Stimulated activated naive CD8-positive, alpha-beta T cell treated with anti-CD3 and anti-CD28 coated beads, Interleukin-15, amount 100 ng/mL, for 72 hours (primary cell): ENCODE results near the gene PTEN.
"Not testable (repeated sequence)": the region's sequence is repeated elsewhere in the genome, so short reads cannot be mapped to it uniquely, and the experiment has no call there.

Experiments
- ATAC-seq: fragments of 150-1000 bp; cut with Tn5 transposase; 2 replicates; pipeline ENCODE4 v1.10.0; 2021; ENCODE audit warnings: mild to moderate bottlenecking, moderate library complexity
- DNase-seq, 2 donors: peaks; one replicate each; pipeline ENCODE4 v3.0.0; 2021 to 2022
- H3K27ac Mint-ChIP-seq, 2 donors: one replicate each; pipeline ENCODE4 v1.8.0; 2022; ENCODE audit warnings: mild to moderate bottlenecking in 2 of 2, mixed read lengths in 2 of 2, moderate library complexity in 2 of 2
- H3K27me3 Mint-ChIP-seq: one replicate; pipeline ENCODE4 v1.8.0; 2022; ENCODE audit warnings: mixed read lengths
- H3K4me1 Mint-ChIP-seq: one replicate; pipeline ENCODE4 v1.8.0; 2022; ENCODE audit warnings: mild to moderate bottlenecking, mixed read lengths
- H3K4me3 Mint-ChIP-seq, 2 donors: one replicate each; pipeline ENCODE4 v1.8.0; 2022; ENCODE audit warnings: mild to moderate bottlenecking in 2 of 2, mixed read lengths in 2 of 2, moderate library complexity in 1 of 2
- H3K9me3 Mint-ChIP-seq, 2 donors: one replicate each; pipeline ENCODE4 v1.8.0; 2022; ENCODE audit warnings: mixed read lengths in 2 of 2

The PTEN gene

GRCh38 chr10:87841186-87841585 lies 22.2 kb upstream of the PTEN start:
- Mint-ChIP-seq H3K4me1 (no peaks in the 10 kb centered on the region), H3K4me3 (no peak overlapping the region), H3K9me3 (peaks cover 0 to 4% of the 10 kb centered on the region in 2 donors), H3K27ac (no peak overlapping the region), H3K27me3 (no peaks in the 10 kb centered on the region)
- DNase-seq (no peak), ATAC-seq (no peak)

DNA sequence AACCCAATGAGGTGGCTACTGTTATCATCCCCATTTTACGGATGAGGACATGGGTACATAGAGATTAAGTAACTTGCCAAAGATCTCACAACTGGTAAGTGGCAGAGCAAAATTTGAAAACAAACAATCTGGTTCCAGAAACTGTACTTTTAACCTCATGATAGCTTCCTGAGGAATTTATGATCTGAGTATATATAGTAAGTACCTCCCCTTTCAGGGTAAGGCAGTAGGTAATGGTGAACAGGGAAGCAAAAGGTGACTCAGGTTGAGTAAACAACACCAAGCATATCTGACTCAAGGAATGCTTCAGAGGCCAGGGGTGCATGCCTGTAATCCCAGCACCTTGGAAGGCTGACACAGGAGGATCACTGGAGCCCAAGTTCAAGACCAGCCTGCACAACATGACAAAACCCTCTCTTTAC lies 21.2 kb upstream of the PTEN start:
- DNase-seq (no peak), ATAC-seq (no peak)
- no peaks in the 10 kb centered on the region for H3K9me3 Mint-ChIP-seq
- peak overlapping the region; percentile 39 to 81 for H3K27ac Mint-ChIP-seq
- H3K27me3 Mint-ChIP-seq = no peaks in the 10 kb centered on the region
- no peak overlapping the region for H3K4me3 Mint-ChIP-seq
- no peaks in the 10 kb centered on the region for H3K4me1 Mint-ChIP-seq

GRCh38 chr10:87842776-87843497 lies 20.5 kb upstream of the PTEN start:
- ATAC-seq (no peak), DNase-seq (no peak)
- H3K9me3 Mint-ChIP-seq = no peaks in the 10 kb centered on the region
- no peaks in the 10 kb centered on the region for H3K4me1 Mint-ChIP-seq
- H3K27ac Mint-ChIP-seq = peak overlapping the region; percentile 39 to 81
- H3K4me3 Mint-ChIP-seq = no peak overlapping the region
- H3K27me3 Mint-ChIP-seq = no peaks in the 10 kb centered on the region

DNA sequence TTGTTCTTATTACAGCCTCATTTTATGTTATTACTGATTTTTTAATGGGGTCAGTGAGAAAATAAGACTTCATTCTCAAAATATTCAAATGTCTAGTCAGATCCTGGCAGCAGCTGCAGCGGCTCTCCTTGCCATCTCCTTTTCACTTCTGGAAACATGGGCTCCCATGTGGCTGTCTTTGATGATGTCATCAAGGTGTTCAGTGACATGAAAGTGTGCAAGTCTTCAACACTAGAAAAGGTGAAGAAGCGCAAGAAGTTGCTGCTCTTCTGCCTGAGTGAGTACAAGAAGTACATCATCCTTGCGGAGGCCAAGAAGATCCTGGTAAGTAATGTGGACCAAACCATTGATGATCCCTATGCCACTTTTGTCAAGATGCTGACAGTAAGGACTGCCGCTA lies 19.7 kb upstream of the PTEN start:
- H3K27ac Mint-ChIP-seq = no peak overlapping the region

GRCh38 chr10:87844837-87845623 lies 18.4 kb upstream of the PTEN start:
- ATAC-seq (peak; percentile 49), DNase-seq (no peak)
- Mint-ChIP-seq H3K27ac (no peak overlapping the region), H3K27me3 (no peaks in the 10 kb centered on the region), H3K4me1 (no peaks in the 10 kb centered on the region), H3K4me3 (no peak overlapping the region), H3K9me3 (no peaks in the 10 kb centered on the region)

More for the DNA sequence above, 19.7 kb upstream of the PTEN start:
- no peak for ATAC-seq
- no peak for DNase-seq
- H3K9me3 Mint-ChIP-seq = no peaks in the 10 kb centered on the region
- H3K4me1 Mint-ChIP-seq = no peaks in the 10 kb centered on the region
- H3K4me3 Mint-ChIP-seq = no peak overlapping the region
- no peaks in the 10 kb centered on the region for H3K27me3 Mint-ChIP-seq

DNA sequence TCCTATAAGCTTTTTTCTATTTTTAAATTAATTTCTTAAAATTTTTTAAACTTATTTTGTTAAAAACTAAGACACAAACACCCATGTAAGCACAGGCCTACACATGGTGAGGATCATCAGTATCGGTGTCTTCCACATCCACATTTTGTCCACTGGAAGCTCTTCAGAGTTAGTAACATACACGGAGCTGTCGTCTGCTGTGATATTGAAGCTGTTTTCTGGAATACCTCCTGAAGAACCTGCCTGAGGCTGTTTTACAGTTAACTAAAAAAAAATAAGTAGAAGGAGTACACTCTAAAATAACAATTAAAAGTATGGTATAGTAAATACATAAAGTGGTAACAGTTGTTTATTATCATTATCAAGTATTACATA lies 17.8 kb upstream of the PTEN start:
- Mint-ChIP-seq H3K9me3 (no peaks in the 10 kb centered on the region), H3K27ac (no peak overlapping the region), H3K27me3 (no peaks in the 10 kb centered on the region), H3K4me1 (no peaks in the 10 kb centered on the region), H3K4me3 (no peak overlapping the region)
- DNase-seq (no peak), ATAC-seq (no peak)

GRCh38 chr10:87846023-87846422 lies 17.4 kb upstream of the PTEN start:
- H3K9me3 Mint-ChIP-seq = no peaks in the 10 kb centered on the region
- no peak overlapping the region for H3K27ac Mint-ChIP-seq
- H3K4me3 Mint-ChIP-seq = no peak overlapping the region
- DNase-seq = no peak
- ATAC-seq = no peak
- no peaks in the 10 kb centered on the region for H3K27me3 Mint-ChIP-seq
- peaks cover 3% of the 10 kb centered on the region for H3K4me1 Mint-ChIP-seq

DNA sequence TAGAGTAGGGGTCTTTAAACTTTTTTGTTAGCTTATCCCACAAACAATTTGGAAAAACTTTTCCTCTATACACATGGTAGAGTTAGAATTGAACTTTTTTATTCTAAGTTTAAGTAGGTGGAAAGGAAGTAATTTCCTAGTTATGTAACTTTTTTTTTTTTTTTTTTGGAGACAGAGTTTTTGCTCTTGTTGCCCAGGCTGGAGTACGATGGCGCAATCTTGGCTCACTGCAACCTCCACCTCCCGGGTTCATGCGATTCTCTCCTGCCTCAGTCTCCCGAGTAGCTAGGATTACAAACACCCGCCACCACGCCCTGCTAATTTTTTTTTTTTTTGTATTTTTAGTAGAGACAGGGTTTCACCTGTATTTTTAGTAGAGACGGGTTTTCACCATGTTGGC lies 16.7 kb upstream of the PTEN start:
- H3K27ac Mint-ChIP-seq, H3K27me3 Mint-ChIP-seq, ATAC-seq, DNase-seq, H3K4me1 Mint-ChIP-seq, H3K4me3 Mint-ChIP-seq, H3K9me3 Mint-ChIP-seq: not testable (repeated sequence)

- Mint-ChIP-seq H3K27me3 (no peaks in the 10 kb centered on the region), H3K4me3 (no peak overlapping the region), H3K27ac (no peak overlapping the region), H3K4me1 (peaks cover 7% of the 10 kb centered on the region), H3K9me3 (no peaks in the 10 kb centered on the region)
- DNase-seq = no peak
- ATAC-seq = no peak
Measured at GRCh38 chr10:87847550-87847949, 15.9 kb upstream of the PTEN start.

DNA sequence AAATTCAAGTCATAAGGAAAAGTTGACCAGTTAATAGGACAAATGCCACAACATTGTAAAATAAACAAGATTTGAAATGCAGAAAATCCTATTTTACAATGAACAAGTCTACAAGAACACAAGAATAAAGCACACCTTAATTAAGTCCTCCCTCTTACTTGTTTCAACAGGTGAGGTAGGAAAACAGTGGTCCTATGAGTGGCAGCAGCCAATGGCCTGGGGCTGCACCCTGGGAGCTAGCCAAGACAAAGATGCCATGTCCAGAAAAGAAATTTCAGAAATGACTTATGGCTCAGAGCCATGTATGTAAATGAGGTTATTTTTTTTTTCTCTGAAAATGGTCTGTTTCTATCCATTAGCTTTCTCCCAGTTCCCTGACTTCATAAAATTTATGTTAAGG lies 14.4 kb upstream of the PTEN start:
- Mint-ChIP-seq H3K27me3 (no peaks in the 10 kb centered on the region), H3K4me3 (no peak overlapping the region), H3K9me3 (no peaks in the 10 kb centered on the region), H3K4me1 (peaks cover 7% of the 10 kb centered on the region), H3K27ac (no peak overlapping the region)
- no peak for ATAC-seq
- DNase-seq = no peak

DNA sequence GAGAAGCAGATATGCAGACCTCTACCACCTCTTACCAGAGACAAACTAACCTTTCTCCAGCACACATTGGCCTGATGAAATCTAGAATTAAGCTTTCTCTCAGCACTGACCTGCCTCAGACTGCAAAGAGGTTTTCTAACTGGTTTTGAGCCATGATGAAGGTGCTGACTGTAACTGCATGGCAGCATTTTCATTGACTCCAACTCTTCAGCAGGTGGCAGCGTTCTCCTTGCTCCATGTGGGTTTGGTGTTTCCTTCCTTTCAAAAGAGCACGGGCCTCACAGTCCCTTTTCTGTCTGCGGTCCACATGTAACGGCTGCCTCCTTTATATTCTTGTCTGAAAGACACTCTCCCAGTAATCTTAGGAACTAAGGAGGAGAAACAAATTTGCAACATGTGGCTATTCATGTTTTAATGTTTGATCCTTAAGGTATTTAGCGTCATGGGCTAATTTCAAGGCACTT lies 12.7 kb upstream of the PTEN start:
- H3K4me3 Mint-ChIP-seq = no peak overlapping the region
- no peaks in the 10 kb centered on the region for H3K27me3 Mint-ChIP-seq
- H3K27ac Mint-ChIP-seq = no peak overlapping the region
- peak; percentile 79 for ATAC-seq
- DNase-seq = peak; percentile 23 to 40
- H3K4me1 Mint-ChIP-seq = peaks cover 7% of the 10 kb centered on the region
- no peaks in the 10 kb centered on the region for H3K9me3 Mint-ChIP-seq

DNA sequence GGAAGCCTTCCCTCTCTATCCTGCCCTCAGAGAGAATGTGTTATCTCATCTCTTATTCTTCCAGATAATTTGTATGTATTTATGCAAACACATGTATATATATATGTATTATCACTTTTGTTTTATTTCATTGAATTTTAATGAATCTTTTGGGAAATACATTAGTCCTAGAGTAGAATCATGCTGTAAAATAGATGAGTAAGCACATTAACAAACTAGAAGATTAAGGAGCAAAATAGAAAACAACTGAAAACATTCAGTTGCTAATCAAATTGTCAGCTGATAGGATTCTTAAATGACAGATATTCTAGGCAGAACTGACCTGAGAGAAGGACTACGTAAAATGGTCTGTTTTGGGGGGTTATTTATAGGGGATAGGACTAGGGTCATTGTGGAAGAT lies 11.3 kb upstream of the PTEN start:
- ATAC-seq (no peak), DNase-seq (no peak)
- Mint-ChIP-seq H3K4me1 (peaks cover 7% of the 10 kb centered on the region), H3K27me3 (no peaks in the 10 kb centered on the region), H3K27ac (no peak overlapping the region), H3K9me3 (no peaks in the 10 kb centered on the region), H3K4me3 (no peak overlapping the region)

GRCh38 chr10:87855247-87855646 lies 8.2 kb upstream of the PTEN start:
- H3K27me3 Mint-ChIP-seq, DNase-seq, H3K4me1 Mint-ChIP-seq, H3K27ac Mint-ChIP-seq, ATAC-seq, H3K9me3 Mint-ChIP-seq, H3K4me3 Mint-ChIP-seq: not testable (repeated sequence)

DNA sequence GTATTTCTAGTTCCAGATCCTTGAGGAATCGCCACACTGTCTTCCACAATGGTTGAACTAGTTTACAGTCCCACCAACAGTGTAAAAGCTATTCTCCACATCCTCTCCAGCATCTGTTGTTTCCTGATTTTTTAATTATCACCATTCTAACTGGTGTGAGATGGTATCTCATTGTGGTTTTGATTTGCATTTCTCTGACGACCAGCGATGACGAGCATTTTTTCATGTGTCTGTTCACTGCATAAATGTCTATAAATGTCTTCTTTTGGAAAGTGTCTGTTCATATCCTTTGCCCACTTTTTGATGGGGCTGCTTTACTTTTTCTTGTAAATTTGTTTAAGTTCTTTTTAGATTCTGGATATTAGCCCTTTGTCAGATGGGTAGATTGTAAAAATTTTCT lies 7.8 kb upstream of the PTEN start:
- not testable (repeated sequence) for H3K4me3 Mint-ChIP-seq, ATAC-seq, DNase-seq, H3K9me3 Mint-ChIP-seq, H3K27me3 Mint-ChIP-seq, H3K27ac Mint-ChIP-seq
- H3K4me1 Mint-ChIP-seq = peaks cover 13% of the 10 kb centered on the region

DNA sequence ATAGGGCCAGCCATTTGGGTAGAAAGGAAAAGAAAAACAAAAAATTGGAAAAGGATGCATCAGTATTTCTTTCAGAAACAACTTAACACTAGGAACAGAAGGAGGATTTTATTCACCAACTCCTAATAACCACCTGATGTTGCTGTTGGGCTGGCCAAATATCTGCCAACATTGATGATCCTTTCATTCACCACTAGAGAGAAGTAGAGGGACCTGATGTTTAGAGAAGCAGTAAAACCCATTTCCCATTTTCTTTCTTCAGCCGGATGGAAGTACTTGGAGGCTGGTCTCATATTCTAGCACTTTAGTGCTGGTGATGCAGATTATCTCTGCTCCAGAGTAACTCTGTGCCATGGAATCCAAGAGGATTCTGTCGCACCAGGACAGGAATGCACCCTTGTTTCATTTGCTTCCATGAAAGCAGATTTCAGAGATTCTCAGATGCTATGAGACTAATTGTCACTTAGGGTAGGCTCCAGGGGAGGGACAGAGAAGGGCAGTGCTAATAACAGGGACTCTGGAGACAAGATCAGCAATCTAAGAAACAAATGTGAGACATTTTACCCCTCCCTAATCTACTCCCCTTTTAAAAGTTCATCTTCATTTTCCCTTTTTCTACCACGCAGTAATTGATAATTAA lies 3.1 kb upstream of the PTEN start:
- no peaks in the 10 kb centered on the region for H3K27me3 Mint-ChIP-seq
- no peak for ATAC-seq
- no peak overlapping the region for H3K4me3 Mint-ChIP-seq
- H3K4me1 Mint-ChIP-seq = peaks cover 19% of the 10 kb centered on the region
- no peaks in the 10 kb centered on the region for H3K9me3 Mint-ChIP-seq
- H3K27ac Mint-ChIP-seq = no peak overlapping the region
- peak in 1 of 2 donors; percentile 19 for DNase-seq

DNA sequence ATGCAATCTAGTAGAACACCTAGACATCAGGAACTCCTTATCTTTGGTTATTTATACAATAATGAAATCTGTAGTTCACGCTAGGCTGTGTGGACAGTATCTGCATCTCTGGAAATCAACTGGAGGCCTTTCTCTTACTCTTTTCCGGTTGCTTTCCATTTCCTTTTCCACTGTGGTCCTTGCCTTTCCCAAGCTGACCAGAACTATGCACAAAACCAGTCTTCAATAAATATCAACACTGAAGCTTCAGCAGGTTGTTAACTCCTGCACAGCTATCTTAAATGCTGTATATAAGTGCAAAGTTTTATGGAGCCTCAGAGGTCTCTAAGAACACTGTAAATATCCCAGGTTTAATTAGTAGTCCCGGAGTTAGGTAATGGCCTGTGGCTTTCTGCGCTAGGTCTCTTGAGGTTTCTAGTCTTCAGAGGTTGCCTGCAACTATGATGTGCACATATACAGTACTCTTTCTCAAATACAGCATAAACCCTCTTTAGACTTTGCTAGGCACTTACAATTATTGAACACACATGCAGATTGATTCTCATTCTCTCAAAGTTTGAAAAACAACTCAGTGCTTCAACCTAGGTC lies 2.5 kb upstream of the PTEN start:
- ATAC-seq (no peak), DNase-seq (no peak)
- Mint-ChIP-seq H3K27ac (no peak overlapping the region), H3K9me3 (no peaks in the 10 kb centered on the region), H3K4me3 (peak overlapping the region; percentile 97 to 98), H3K27me3 (no peaks in the 10 kb centered on the region), H3K4me1 (peaks cover 19% of the 10 kb centered on the region)
